ENCODE results near the gene LSAMP.

GRCh38 chr3:115835946-115836345 lies 609.3 kb downstream of the LSAMP start:
- no peak for TF ChIP-seq REST (IDR thresholded peaks at IDR 0.05; ENCODE audit: unreplicated experiment)
- TF ChIP-seq CTCF (conservative IDR thresholded peaks at IDR 0.05; ENCODE audit: low read depth in 2 of 2): no peak
- no peak for TF ChIP-seq EZH2phosphoT487 (IDR thresholded peaks at IDR 0.05; ENCODE audit: unreplicated experiment)
- no peak for TF ChIP-seq CREB1 (CRISPR knock-in tag; IDR thresholded peaks at IDR 0.05; ENCODE audit: low read depth)
- TF ChIP-seq EZH2 (IDR thresholded peaks at IDR 0.05; ENCODE audit: low read depth, unreplicated experiment): no peak
- no peak for TF ChIP-seq ZNF331 (CRISPR knock-in tag; IDR thresholded peaks at IDR 0.05; ENCODE audit: low read depth)
- TF ChIP-seq POLR2AphosphoS5 (IDR thresholded peaks at IDR 0.05; ENCODE audit: low read depth): no peak
- no peak for TF ChIP-seq NANOG (IDR thresholded peaks at IDR 0.05; ENCODE audit: borderline replicate concordance)
- TF ChIP-seq JUNB (IDR thresholded peaks at IDR 0.05; ENCODE audit: unreplicated experiment): no peak
